Stimulated activated CD8-positive, alpha-beta memory T cell treated with anti-CD3 and anti-CD28 coated beads, Interleukin-4, amount 100 ng/mL, for 48 hours (primary cell): Measurements from ENCODE around the gene UBAP2.

ENCODE experiments used
- DNase-seq: peaks from one replicate; pipeline ENCODE4 v3.0.0-alpha.2; 2020

UBAP2 gene

GRCh38 chr9:33921967-33922895 lies 126.5 kb downstream of the UBAP2 start:
- peak; percentile 48 for DNase-seq

- no peak for DNase-seq
Measured at GRCh38 chr9:33919276-33919897, 129.3 kb downstream of the UBAP2 start.

DNA sequence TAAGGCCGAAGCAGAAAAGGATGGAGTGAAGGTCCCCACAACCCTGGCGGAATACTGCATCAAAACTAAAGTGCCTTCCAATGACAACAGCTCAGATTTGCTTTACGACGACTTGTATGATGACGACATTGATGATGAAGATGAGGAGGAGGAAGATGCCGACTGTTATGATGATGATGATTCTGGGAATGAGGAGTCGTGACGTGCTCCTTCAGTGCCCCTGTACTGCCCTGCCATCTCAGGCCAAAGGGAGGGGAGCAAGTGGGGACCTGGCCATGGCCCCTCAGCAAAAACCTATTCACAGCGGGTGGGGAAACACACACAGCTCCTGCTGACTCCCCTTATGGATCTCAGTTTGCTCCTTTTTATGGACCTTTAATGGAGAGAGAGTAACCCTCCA lies 131.7 kb downstream of the UBAP2 start:
- DNase-seq: no peak

GRCh38 chr9:33914887-33915628 lies 133.6 kb downstream of the UBAP2 start:
- DNase-seq: no peak

DNA sequence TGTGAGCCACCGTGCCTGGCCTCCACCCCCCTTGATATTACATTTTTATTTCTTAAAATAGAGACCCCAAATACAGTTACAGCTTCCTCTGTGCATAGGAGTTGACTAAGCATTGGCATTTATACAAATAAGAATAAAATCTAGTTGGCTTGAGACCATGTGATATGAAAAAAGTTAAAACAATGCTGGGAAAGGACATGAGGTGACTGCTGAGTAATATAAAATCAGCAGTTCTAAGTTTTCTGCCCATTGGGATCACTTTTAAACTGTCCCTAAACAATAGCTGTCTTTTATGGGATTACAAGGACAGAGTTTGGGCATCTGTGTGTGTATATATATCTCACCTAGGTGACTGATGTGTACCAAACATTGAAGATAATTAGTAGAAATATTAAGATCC lies 135.1 kb downstream of the UBAP2 start:
- no peak for DNase-seq

GRCh38 chr9:33908749-33909148 lies 139.9 kb downstream of the UBAP2 start:
- no peak for DNase-seq

DNA sequence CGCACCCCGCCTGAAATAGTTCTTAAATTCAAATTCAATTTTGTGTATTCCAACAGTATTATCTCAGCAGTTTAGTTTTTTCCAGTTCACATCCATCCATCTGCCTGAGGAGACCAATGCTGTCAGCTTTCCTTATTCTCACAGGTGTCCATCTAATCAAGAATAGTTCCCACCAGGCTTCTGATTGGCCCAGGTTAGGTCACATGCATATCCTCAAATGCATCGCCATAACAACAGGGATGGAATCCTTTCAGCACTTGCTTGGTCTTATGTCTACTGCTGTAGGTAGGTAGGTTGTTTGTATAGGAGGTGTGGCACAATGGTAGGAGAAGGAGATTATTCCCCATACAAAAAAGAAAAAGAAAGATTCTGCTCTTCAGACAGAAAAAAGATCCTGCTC lies 140.6 kb downstream of the UBAP2 start:
- DNase-seq: no peak

GRCh38 chr9:33907347-33907746 lies 141.3 kb downstream of the UBAP2 start:
- DNase-seq: no peak

GRCh38 chr9:33906769-33907168 lies 141.9 kb downstream of the UBAP2 start:
- DNase-seq: no peak

DNA sequence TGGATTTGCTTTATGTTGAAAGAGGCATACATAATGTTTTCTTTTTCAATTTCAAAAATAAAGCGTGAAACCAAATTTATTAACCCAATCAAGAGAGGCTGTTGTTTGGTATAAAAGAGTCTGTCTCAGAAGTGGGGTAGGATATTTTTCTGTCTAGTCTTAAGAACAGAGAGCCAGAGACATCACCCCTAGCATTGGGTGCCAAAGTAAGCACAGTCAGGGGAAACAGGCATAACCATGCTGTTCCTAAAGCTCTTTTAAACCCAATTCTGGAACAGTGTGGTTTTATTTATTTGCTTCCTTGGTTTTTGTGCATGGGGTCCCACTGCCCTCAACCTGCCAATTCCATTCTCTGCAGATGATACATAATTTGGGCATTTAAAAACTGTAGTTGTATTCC lies 143.6 kb downstream of the UBAP2 start:
- DNase-seq: no peak

DNA sequence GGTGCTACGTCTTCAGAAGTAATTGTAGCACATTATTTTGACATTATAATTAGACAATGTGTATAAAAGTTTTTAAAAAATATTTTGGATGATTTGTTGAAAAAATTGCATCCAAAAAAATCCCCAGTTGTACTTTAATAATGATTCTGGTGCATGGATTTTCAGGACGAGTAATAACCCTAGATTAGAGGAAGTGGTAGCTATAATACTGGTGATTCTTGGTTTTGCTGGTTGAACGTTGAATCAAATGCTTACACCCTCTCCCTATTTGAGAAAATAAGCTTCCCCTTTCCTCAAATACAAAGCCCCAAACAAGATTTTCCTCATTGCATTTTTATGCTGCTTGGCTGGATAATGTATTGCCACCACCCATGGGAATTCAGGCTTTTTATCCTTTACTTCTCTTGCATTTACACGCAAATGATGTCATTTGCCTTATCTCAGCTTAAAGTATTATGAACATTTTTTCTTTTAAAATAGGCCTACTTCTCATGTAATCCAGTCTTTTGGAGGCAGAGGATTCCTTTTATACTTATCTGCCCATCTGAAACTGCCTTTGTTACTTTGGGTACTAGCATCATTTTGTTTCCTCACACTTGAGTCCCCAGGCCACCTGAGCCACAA lies 145.4 kb downstream of the UBAP2 start:
- DNase-seq: no peak

GRCh38 chr9:33894316-33894715 lies 154.4 kb downstream of the UBAP2 start:
- no peak for DNase-seq

- DNase-seq: no peak
Measured at GRCh38 chr9:33893861-33894260, 154.8 kb downstream of the UBAP2 start.

DNA sequence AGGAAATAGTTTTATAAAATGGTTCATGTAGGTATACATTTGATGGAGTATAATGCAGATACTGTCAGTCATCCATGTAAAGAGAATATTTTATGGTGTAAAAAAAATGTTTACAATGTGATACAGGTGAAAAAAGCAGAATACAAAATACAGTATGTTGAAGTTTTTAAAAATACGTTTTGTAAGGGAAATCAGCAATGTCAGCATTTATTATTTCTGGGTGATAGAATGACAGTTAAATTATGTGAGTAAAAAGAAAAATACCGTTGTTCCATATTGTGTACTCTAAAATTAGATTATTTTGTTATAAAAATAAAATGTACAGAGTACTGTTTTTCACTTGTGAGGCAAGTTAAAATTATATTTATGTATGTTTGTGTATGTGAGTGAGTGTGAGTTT lies 162.7 kb downstream of the UBAP2 start:
- DNase-seq: no peak

DNA sequence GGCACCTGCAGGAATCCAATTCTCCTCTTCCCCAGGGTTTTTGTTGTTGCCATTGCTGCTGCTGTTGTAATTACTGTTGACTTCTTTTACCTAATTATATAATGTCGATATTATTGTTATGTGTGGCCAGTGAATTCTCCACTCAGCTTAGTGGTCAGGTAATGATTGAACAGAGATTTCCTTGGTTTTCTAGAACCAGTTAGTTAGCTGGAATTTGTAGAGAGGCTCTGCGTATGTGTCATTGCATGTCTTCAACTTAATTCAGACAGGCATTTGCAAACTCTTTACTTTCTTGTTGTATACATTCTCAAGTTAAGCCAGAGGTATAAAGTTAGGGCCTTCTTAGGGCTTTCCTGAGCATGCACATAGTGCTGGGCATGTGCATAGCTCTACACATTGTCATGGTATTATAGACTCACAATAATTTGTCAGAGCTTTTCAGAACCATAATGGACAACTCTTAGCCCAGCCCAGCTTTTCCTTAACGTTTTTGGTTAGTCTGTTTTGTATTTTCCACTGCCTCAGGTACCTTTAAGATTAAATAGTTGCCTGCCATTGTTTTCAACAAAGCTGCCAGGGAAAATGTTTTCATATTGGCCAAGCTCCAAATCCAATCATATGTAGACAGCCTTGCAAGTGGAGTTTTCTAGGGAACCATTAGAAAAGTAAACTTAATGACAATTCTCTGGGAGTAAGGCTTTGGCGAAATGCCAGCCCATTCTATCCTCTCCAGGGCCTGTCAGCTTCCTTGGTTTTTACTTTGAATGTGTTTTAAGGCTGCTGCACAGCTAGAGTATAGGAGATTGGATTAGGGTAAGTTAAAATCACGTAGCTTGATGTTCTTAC lies 163.6 kb downstream of the UBAP2 start:
- DNase-seq: no peak

GRCh38 chr9:33881635-33882034 lies 167.1 kb downstream of the UBAP2 start:
- DNase-seq: no peak

- DNase-seq: no peak
Measured at GRCh38 chr9:33880211-33881089, 168.2 kb downstream of the UBAP2 start.

DNA sequence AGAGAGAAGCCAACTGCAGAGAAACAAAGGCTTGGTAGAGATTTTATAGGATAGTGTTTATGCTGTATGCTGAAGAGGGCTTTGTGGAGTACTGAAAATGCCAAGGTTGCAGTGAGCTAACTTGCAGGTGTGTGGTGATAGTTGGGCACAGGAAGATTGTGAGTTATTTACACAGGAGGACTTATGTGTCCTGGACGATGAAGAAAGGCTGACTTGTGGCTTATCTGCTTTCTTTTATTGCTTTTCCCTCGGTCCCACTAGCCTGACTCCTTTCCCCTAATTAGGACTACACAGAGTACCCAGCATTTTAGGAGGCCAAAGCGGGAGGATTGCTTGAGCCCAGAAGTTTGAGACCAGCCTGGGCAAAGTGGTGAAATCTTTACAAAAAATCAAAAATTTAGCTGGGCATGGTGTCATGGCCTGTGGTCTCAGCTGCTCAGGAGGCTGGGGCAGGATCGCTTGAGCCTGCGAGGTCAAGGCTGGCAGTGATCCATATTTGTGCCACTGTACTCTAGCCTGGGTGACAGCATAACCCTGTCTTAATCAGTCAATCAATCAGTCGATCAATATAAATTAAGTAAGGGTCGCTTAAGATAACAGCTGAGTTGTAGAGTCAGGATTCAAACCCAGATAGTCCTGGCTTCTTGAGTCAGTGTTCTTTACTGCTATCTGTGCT lies 169.9 kb downstream of the UBAP2 start:
- no peak for DNase-seq

GRCh38 chr9:33877727-33878489 lies 170.8 kb downstream of the UBAP2 start:
- no peak for DNase-seq
